MCF 10A (cell line): Measurements from ENCODE around the gene ADO. TPM values are rescaled to one million over a fixed set of nuclear protein-coding genes. Genes with fewer than 3 reads are reported as not detected.

ENCODE experiments used
- BruUV-seq: library from RNA; stranded (reverse); fragments of 400-500 nt; replicated peaks from 2 replicates; lab custom pipeline; 2021; lab: Mats Ljungman, UMichigan
- CTCF ChIA-PET: fragments of 300-600 bp; sonication (Branson Sonifier 250); formaldehyde crosslinking; extraction: SDS; loops from one replicate; lab custom pipeline; 2021; ENCODE audit warnings: antibody characterized with exemption, inconsistent platforms; lab: Yijun Ruan, JAX
- POLR2A ChIA-PET: fragments of 300-600, 350-650 bp; sonication (Branson Sonifier 250); formaldehyde crosslinking; extraction: SDS; loops from one replicate; lab custom pipeline; 2020; ENCODE audit warnings: antibody characterized with exemption, inconsistent platforms; lab: Yijun Ruan, JAX
- DNase-seq: peaks from one replicate; pipeline ENCODE4 v3.0.0-alpha.2; 2018; ENCODE audit not compliant: unreplicated experiment
- H3K27ac Mint-ChIP-seq: one replicate; pipeline ENCODE4 v1.8.0; 2022; ENCODE audit warnings: mild to moderate bottlenecking, low read depth, mixed read lengths; ENCODE audit not compliant: unreplicated experiment
- H3K27me3 Mint-ChIP-seq: one replicate; pipeline ENCODE4 v1.8.0; 2022; ENCODE audit warnings: mixed read lengths; ENCODE audit not compliant: insufficient read depth, unreplicated experiment
- H3K36me3 Mint-ChIP-seq: one replicate; pipeline ENCODE4 v1.8.0; 2022; ENCODE audit warnings: mild to moderate bottlenecking, moderate library complexity, mixed read lengths; ENCODE audit not compliant: insufficient read depth, unreplicated experiment
- H3K4me1 Mint-ChIP-seq: one replicate; pipeline ENCODE4 v1.8.0; 2022; ENCODE audit warnings: mixed read lengths; ENCODE audit not compliant: insufficient read depth, unreplicated experiment
- H3K4me3 Mint-ChIP-seq: one replicate; pipeline ENCODE4 v1.8.0; 2022; ENCODE audit warnings: mild to moderate bottlenecking, moderate library complexity, mixed read lengths; ENCODE audit not compliant: unreplicated experiment
- H3K9me3 Mint-ChIP-seq: one replicate; pipeline ENCODE4 v1.8.0; 2022; ENCODE audit warnings: mixed read lengths; ENCODE audit not compliant: unreplicated experiment
- intact Hi-C: fragments of 100-400 bp; cut with micrococcal nuclease; formaldehyde crosslinking; loops from 2 replicates; pipeline ENCODE4 v1.14.1; 2022
- total RNA-seq: library from RNA; stranded (reverse); gene quantifications from 2 replicates; pipeline ENCODE4 v1.2.3, GENCODE V29; 2022
- TF ChIP-seq, protein P1 (sequence below): fragments of 200-600 bp; IDR thresholded peaks from one replicate; pipeline ENCODE4 v1.8.0; 2022; ENCODE audit warnings: antibody characterized with exemption, mild to moderate bottlenecking; ENCODE audit not compliant: unreplicated experiment

The ADO gene
- total RNA-seq, 1 experiment from 2014 or later = 24.3 TPM

DNA sequence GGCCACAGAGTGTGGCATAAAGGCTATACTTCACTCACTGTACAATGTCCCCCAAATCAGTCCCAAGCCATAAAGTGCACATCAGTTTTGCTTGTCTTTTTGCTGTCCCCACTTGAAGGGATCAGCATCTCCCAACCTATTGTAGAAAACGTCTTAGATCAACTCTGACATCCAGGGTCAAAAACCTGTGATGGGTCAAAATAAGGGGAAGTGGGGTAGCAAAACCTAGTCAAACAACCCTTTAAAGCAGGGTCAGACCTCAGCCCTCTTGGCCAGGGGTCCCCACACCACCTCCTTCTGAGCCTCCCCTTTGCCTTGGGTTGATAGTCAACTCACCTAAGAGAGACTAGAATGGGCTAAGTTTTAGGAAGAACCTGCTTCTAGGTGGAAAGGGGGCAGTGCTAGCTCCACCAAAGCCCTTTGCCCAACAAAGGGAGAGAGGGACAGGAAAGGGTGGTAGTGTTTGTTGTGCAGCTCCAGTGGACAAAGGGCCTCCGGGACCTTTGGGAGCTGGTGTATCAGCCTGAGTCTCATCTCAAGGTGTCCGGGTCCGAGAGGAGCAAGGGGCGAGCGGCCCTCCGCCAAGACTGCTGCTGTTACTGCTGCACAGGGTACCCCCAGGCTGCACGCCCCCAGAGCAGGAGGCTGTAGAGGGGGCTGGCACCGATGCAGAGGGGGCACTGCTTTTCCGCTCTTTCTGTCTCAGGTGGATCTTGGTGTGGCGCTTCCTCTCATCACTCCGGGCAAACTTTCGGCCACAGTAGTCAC, 8.3 kb downstream of the ADO start:
- intact Hi-C loops = no loop called here
- no peak for DNase-seq
- Mint-ChIP-seq H3K27me3 (no peaks in the 10 kb centered on the region), H3K9me3 (no peaks in the 10 kb centered on the region), H3K27ac (no peak overlapping the region), H3K4me1 (peaks cover 29% of the 10 kb centered on the region), H3K4me3 (no peak overlapping the region), H3K36me3 (peaks cover 16% of the 10 kb centered on the region)
- ChIA-PET CTCF (no interaction called here), POLR2A (no interaction called here)
- no TSS peak for BruUV-seq
- TF ChIP-seq, protein P1, sequence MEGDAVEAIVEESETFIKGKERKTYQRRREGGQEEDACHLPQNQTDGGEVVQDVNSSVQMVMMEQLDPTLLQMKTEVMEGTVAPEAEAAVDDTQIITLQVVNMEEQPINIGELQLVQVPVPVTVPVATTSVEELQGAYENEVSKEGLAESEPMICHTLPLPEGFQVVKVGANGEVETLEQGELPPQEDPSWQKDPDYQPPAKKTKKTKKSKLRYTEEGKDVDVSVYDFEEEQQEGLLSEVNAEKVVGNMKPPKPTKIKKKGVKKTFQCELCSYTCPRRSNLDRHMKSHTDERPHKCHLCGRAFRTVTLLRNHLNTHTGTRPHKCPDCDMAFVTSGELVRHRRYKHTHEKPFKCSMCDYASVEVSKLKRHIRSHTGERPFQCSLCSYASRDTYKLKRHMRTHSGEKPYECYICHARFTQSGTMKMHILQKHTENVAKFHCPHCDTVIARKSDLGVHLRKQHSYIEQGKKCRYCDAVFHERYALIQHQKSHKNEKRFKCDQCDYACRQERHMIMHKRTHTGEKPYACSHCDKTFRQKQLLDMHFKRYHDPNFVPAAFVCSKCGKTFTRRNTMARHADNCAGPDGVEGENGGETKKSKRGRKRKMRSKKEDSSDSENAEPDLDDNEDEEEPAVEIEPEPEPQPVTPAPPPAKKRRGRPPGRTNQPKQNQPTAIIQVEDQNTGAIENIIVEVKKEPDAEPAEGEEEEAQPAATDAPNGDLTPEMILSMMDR = no peak

DNA sequence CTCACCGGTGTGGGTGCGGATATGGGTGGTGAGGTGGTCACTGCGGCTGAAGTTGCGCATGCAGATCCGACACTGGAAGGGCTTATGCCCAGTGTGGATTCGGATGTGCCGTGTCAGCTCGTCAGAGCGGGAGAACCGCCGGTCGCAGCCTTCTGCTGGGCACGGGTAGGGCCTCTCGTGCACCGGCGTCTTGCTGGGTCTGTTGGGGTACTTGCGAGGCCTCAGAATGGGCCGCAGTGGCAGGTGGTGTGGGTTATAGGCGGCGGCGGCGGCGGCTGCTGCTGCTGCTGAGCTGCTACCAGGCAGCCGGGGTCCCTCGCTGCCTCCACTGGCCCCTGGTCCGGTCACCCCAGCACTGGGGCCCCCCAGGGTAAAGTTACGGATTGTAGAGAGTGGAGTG, 8.9 kb downstream of the ADO start:
- no TSS peak for BruUV-seq
- POLR2A ChIA-PET = no interaction called here

DNA sequence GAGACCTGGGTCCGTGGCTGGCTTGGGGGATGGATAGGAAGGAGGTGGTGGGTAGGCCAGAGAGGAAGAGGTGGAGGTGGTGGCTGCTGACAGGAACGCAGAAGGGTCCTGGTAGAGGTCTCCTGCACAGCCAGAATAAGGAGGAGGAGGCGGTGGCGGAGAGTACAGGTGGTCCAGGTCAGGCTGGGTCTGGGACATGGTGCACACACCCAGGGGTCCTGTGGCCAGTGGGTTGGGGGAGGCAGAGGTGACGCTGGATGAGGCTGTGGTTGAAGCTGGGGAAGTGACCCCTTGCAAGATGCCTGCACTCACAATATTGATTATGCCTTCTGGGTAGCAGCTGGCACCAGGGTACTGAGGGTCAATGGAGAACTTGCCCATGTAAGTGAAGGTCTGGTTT, 9.5 kb downstream of the ADO start:
- TF ChIP-seq, protein P1 = no peak
- Mint-ChIP-seq H3K4me1 (peaks cover 24% of the 10 kb centered on the region), H3K9me3 (no peaks in the 10 kb centered on the region), H3K27me3 (no peaks in the 10 kb centered on the region), H3K36me3 (peaks cover 10% of the 10 kb centered on the region), H3K27ac (no peak overlapping the region), H3K4me3 (no peak overlapping the region)
- no peak for DNase-seq
- ChIA-PET CTCF (no interaction called here), POLR2A (interaction anchor here (5.7 kb wide), 1 partner anchor 8 kb away, joined by 94 read pairs; the partner anchor contains the start of gene ADO)
- intact Hi-C loops = no loop called here
- BruUV-seq = no TSS peak

More for the DNA sequence above, 8.9 kb downstream of the ADO start:
- intact Hi-C loops = no loop called here
- H3K9me3 Mint-ChIP-seq = no peaks in the 10 kb centered on the region
- peaks cover 28% of the 10 kb centered on the region for H3K4me1 Mint-ChIP-seq
- H3K27me3 Mint-ChIP-seq = no peaks in the 10 kb centered on the region
- CTCF ChIA-PET = no interaction called here
- no peak overlapping the region for H3K4me3 Mint-ChIP-seq
- no peak overlapping the region for H3K27ac Mint-ChIP-seq
- peaks cover 13% of the 10 kb centered on the region for H3K36me3 Mint-ChIP-seq
- TF ChIP-seq, protein P1 = no peak
- DNase-seq = no peak

DNA sequence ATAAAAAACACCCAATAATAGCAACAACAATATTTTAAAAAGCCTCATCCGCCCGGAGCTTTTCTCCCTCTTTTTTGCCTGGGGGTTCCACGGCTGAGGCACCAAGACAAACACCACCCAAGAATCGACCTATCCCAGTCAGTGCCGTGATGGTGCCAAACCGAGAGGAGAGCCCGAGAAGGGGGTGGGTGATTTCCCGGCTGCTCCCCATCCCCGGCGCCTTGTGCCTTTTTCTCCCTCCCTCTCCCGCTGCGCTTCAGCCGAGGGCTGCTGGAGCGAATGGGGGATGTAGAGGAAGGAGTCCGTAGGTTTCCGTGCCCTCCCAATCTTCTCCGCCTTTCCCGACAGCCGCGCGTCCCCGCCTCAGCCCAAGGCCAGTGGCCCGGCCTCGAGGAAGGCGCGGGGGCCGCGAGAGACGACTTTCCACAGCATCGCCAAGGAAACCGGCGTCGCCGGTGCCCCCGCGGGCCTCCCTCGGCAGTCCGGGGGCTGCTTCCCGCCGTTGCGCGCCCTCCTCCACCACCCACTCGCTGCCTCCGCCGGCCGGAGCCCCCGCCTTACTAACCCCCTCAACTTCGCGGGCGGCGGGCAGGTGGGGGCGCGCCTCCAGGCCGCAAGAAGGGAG, 10.3 kb downstream of the ADO start:
- Mint-ChIP-seq H3K27ac (no peak overlapping the region), H3K9me3 (no peaks in the 10 kb centered on the region), H3K36me3 (peaks cover 7% of the 10 kb centered on the region), H3K4me1 (peaks cover 24% of the 10 kb centered on the region), H3K27me3 (no peaks in the 10 kb centered on the region), H3K4me3 (peak overlapping the region; percentile 52)
- BruUV-seq = no TSS peak
- intact Hi-C loops = loop anchor here (5.0 kb wide), 2 partner anchors 378 to 568 kb away; no protein-coding TSS in a partner anchor
- POLR2A ChIA-PET = interaction anchor here (5.7 kb wide), 1 partner anchor 9 kb away, joined by 94 read pairs; the partner anchor contains the start of gene ADO
- no peak for DNase-seq
- TF ChIP-seq, protein P1 = no peak
- CTCF ChIA-PET = interaction anchor here (0.9 to 1.0 kb wide), 2 partner anchors 270 to 287 kb away, joined by 3 to 5 read pairs; no protein-coding TSS in a partner anchor
